CD1c-positive myeloid dendritic cell (primary cell): ENCODE measurements around the gene CDC42EP1.
"Not testable (repeated sequence)": the region's sequence is repeated elsewhere in the genome, so short reads cannot be mapped to it uniquely, and the experiment has no call there.

ENCODE experiments used
- DNase-seq: peaks from one replicate; pipeline ENCODE4 v3.0.0-alpha.2; 2016; ENCODE audit errors: extremely low spot score

CDC42EP1 gene

GRCh38 chr22:37581504-37581903, 21.2 kb downstream of the CDC42EP1 start:
- DNase-seq, result peak; percentile 57

- DNase-seq, result no peak
Observed at GRCh38 chr22:37582526-37582925, 22.2 kb downstream of the CDC42EP1 start.

- no peak for DNase-seq
Observed at GRCh38 chr22:37588546-37589215, 28.4 kb downstream of the CDC42EP1 start.

- no peak for DNase-seq
Observed at GRCh38 chr22:37589636-37590035, 29.4 kb downstream of the CDC42EP1 start.

GRCh38 chr22:37591081-37591480, 30.8 kb downstream of the CDC42EP1 start:
- not testable (repeated sequence) for DNase-seq

- no peak for DNase-seq
Observed at GRCh38 chr22:37591823-37592404, 31.6 kb downstream of the CDC42EP1 start.

- DNase-seq, result no peak
Observed at GRCh38 chr22:37594237-37594636, 34.0 kb downstream of the CDC42EP1 start.

GRCh38 chr22:37599153-37599552, 38.9 kb downstream of the CDC42EP1 start:
- no peak for DNase-seq

GRCh38 chr22:37601203-37601539, 40.9 kb downstream of the CDC42EP1 start:
- DNase-seq, result no peak

- peak; percentile 42 for DNase-seq
Observed at GRCh38 chr22:37601540-37602442, 41.5 kb downstream of the CDC42EP1 start.

- DNase-seq, result not testable (repeated sequence)
Observed at GRCh38 chr22:37602546-37603277, 42.4 kb downstream of the CDC42EP1 start.

GRCh38 chr22:37604074-37604473, 43.8 kb downstream of the CDC42EP1 start:
- no peak for DNase-seq

- peak; percentile 39 for DNase-seq
Observed at GRCh38 chr22:37604875-37605274, 44.6 kb downstream of the CDC42EP1 start.

- peak; percentile 79 for DNase-seq
Observed at GRCh38 chr22:37607010-37607934, 47.0 kb downstream of the CDC42EP1 start.

GRCh38 chr22:37607935-37608476, 47.7 kb downstream of the CDC42EP1 start:
- DNase-seq, result no peak

- DNase-seq, result peak; percentile 98
Observed at GRCh38 chr22:37608477-37609239, 48.4 kb downstream of the CDC42EP1 start, which contains the start of gene GGA1. TSS of gene GGA1 (plus strand) at chr22:37608834. CDS start at chr22:37608861, 27 bp downstream.

- no peak for DNase-seq
Observed at GRCh38 chr22:37609240-37610152, 49.2 kb downstream of the CDC42EP1 start.

- peak; percentile 58 for DNase-seq
Observed at GRCh38 chr22:37610153-37610475, 49.8 kb downstream of the CDC42EP1 start.
